ENCODE data around the gene RMND1. TPM values are rescaled to one million over a fixed set of nuclear protein-coding genes. Genes with fewer than 3 reads are reported as not detected.

RMND1 gene
- total RNA-seq, 1 experiment from 2014 or later, result 27.0 TPM

DNA sequence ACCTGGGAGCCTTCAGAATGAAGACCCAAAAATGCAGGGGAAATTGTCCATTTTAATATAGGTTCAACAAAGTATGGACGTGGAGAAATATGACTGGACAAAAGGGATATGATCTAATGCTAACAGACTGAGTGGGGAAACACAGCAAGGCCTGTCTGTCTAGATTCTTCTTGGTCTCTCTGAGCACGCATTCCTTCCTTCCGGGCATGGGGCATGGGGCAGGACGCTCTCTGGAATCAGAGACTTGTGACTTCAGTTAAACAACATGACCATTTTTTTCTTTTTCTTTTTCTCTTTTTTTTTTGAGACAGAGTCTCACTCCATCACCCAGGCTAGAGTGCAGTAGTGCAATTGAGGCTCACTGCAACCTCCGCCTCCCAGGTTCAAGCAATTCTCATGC is 92.4 kb downstream of the RMND1 start:
- Histone ChIP-seq H4K20me1 (ENCODE audit: control insufficient read depth, insufficient read depth, insufficient read length) (no peaks in the 10 kb centered on the region), H4K5ac (ENCODE audit: insufficient read length, low read depth, low read length) (no peak overlapping the region), H2BK15ac (ENCODE audit: low read depth, low read length) (no peak overlapping the region), H3T11ph (ENCODE audit: low read length) (no peak overlapping the region), H2BK5ac (ENCODE audit: insufficient read length, low read length) (no peak overlapping the region), H3K23ac (ENCODE audit: insufficient read length, low read depth, low read length) (no peak overlapping the region), H3K4ac (ENCODE audit: low read depth, low read length) (no peak overlapping the region), H3K79me1 (ENCODE audit: insufficient read depth, low read depth, low read length, poor library complexity, severe bottlenecking) (no peaks in the 10 kb centered on the region), H3K79me2 (ENCODE audit: insufficient read depth, low read length) (no peaks in the 10 kb centered on the region), H3K23me2 (ENCODE audit: insufficient read length, low read depth, low read length, poor library complexity, severe bottlenecking) (no peaks in the 10 kb centered on the region), H3K4me2 (ENCODE audit: insufficient read depth, insufficient read length, low read length) (no peak overlapping the region), H2BK20ac (ENCODE audit: low read depth, low read length, poor library complexity, severe bottlenecking) (no peak overlapping the region), H2BK12ac (ENCODE audit: insufficient read length, low read depth, low read length) (no peak overlapping the region), H4K8ac (replicated peaks; ENCODE audit: insufficient read length, low read depth, low read length) (no peak overlapping the region), H2AK5ac (ENCODE audit: insufficient read length, low read length) (no peak overlapping the region), H3K18ac (ENCODE audit: insufficient read length, low read depth, low read length) (no peak overlapping the region), H3K9me3 (ENCODE audit: control insufficient read depth, low read depth, low read length) (no peaks in the 10 kb centered on the region), H3K14ac (ENCODE audit: insufficient read depth, low read length) (no peak overlapping the region), H3K4me1 (ENCODE audit: insufficient read depth, low read length) (no peaks in the 10 kb centered on the region), H3K9ac (ENCODE audit: extremely low read depth, insufficient read length, low read length) (no peak overlapping the region), H2BK120ac (ENCODE audit: low read depth, low read length, poor library complexity, severe bottlenecking) (no peak overlapping the region), H3K27ac (ENCODE audit: insufficient read length, low read depth, low read length) (no peak overlapping the region), H4K91ac (ENCODE audit: insufficient read length, low read depth, low read length) (no peak overlapping the region), H2AFZ (ENCODE audit: low read length) (no peak overlapping the region), H3K56ac (ENCODE audit: insufficient read length, low read depth, low read length) (no peak overlapping the region), H3K27me3 (ENCODE audit: insufficient read depth, low read length) (no peaks in the 10 kb centered on the region)
- Mint-ChIP-seq H3K4me1 (peaks cover 2 to 5% of the 10 kb centered on the region in 2 experiments; a peak in 3 of 4 replicates), H3K27ac (no peak overlapping the region), H3K36me3 (ENCODE audit: insufficient read depth in 1 of 3, low read depth in 3 of 3) (peaks cover 0 to 20% (median 1%) of the 10 kb centered on the region in 3 experiments; a peak in 4 of 7 replicates), H3K27me3 (ENCODE audit: low read depth) (no peaks in the 10 kb centered on the region), H3K9me3 (no peaks in the 10 kb centered on the region), H3K4me3 (no peak overlapping the region)
- no CpG with 5 or more reads among the region's 5 CpGs for WGBS (ENCODE audit: extremely low coverage, insufficient read length, low lambda C conversion rate)
- TF ChIP-seq CTCF (conservative IDR thresholded peaks at IDR 0.05), result no peak
- no peak for DNase-seq

All from H9 (cell line).